Prostate gland (tissue), 2 donors: ENCODE results near the gene SCAI.

Experiments used
- POLR2A ChIP-seq: fragments of 450-650 bp; IDR thresholded peaks from one replicate; pipeline ENCODE4 v1.6.1; 2016; ENCODE audit warnings: antibody characterized with exemption, mild to moderate bottlenecking
- TF ChIP-seq, protein P1 (sequence below), 4 experiments: fragments of 200-600 bp in 2 of 4; fragments of 450-650 bp in 2 of 4; sonication (generic) in 2 of 4; IDR thresholded peaks; 1 replicate in 3 of 4; 2 replicates in 1 of 4; pipeline ENCODE4 v1.5.1; 2016 to 2019; ENCODE audit warnings: antibody characterized with exemption in 4 of 4, mild to moderate bottlenecking in 2 of 4, moderate library complexity in 2 of 4

DNA sequence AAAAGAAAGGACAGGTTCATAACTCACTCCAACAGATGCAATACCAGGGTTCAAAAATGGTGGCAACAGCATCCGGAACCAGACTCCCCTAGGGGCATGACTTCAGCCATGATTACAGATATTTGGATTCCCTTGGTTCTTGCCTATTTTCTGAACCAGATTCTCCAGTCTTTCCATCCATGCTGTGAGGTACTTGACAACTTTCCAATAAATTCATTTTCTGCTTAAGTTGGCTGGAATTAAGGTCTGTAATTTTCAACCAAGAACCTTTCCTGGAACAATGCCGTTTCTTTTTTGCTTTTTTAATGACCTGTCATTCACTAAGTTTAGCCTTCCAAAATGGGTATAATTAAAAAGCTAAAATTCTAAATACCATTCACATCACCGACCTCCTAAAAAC is 52.2 kb downstream of the SCAI start:
- TF ChIP-seq, protein P1, sequence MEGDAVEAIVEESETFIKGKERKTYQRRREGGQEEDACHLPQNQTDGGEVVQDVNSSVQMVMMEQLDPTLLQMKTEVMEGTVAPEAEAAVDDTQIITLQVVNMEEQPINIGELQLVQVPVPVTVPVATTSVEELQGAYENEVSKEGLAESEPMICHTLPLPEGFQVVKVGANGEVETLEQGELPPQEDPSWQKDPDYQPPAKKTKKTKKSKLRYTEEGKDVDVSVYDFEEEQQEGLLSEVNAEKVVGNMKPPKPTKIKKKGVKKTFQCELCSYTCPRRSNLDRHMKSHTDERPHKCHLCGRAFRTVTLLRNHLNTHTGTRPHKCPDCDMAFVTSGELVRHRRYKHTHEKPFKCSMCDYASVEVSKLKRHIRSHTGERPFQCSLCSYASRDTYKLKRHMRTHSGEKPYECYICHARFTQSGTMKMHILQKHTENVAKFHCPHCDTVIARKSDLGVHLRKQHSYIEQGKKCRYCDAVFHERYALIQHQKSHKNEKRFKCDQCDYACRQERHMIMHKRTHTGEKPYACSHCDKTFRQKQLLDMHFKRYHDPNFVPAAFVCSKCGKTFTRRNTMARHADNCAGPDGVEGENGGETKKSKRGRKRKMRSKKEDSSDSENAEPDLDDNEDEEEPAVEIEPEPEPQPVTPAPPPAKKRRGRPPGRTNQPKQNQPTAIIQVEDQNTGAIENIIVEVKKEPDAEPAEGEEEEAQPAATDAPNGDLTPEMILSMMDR (IDR thresholded peaks at IDR 0.05) = no peak
- TF ChIP-seq POLR2A = no peak
